ENCODE measurements around the gene HSD17B7.

HSD17B7 gene

DNA sequence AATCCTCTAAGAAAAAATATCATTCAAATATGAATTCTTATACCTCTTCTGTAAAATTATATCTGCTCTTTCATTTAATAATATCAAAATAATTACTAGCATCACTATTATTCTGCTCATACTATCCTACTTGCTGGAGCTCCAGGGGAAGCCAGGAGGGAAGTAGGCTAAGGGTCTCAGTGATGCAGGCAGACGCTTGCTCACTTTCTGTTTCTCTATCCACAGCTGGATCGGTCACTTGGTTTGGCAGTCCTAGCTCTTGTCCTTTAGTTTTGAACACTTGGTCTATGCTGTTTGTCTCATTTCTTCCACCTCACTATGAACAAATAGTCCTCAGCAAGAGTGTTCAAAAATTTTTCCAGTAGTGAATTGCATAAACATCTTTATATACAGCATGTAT, 59.2 kb downstream of the HSD17B7 start:
- Mint-ChIP-seq H3K4me1 (no peaks in the 10 kb centered on the region), H3K27ac (ENCODE audit: low read depth) (no peak overlapping the region), H3K9me3 (no peaks in the 10 kb centered on the region), H3K27me3 (peaks cover 31% of the 10 kb centered on the region), H3K36me3 (ENCODE audit: insufficient read depth) (no peaks in the 10 kb centered on the region), H3K4me3 (no peak overlapping the region)
- no peak for ATAC-seq (replicated peaks; ENCODE audit: extremely low read depth, poor library complexity, severe bottlenecking)
- no peak for DNase-seq (ENCODE audit: low spot score in 2 of 2)

DNA sequence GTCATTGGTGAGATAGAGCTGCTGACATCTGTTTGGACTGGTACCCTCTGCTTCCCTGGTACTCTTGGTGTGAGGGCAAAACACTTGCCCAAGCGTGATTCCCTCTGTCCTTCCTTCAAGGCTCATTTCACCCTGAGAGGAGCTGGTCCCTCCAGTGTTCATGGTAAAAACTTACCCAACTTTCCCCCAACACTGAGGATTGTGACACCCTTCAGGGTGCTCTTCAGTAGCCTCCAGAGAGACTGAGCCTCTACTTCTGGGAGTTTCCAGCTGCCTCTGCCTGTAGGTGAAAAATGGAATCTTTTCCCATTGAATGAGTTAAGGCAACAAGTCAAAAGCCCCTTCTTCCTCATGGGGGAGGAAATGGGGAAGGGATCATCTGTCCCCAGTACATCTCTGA, 60.8 kb downstream of the HSD17B7 start:
- no peak overlapping the region for H3K27ac Mint-ChIP-seq (ENCODE audit: low read depth)
- H3K9me3 Mint-ChIP-seq, result no peaks in the 10 kb centered on the region
- H3K36me3 Mint-ChIP-seq (ENCODE audit: insufficient read depth), result no peaks in the 10 kb centered on the region
- H3K4me1 Mint-ChIP-seq, result no peaks in the 10 kb centered on the region
- no peak overlapping the region for H3K4me3 Mint-ChIP-seq
- ATAC-seq (replicated peaks; ENCODE audit: extremely low read depth, poor library complexity, severe bottlenecking) (no peak), DNase-seq (ENCODE audit: low spot score in 2 of 2) (no peak)
- H3K27me3 Mint-ChIP-seq, result peaks cover 31% of the 10 kb centered on the region

DNA sequence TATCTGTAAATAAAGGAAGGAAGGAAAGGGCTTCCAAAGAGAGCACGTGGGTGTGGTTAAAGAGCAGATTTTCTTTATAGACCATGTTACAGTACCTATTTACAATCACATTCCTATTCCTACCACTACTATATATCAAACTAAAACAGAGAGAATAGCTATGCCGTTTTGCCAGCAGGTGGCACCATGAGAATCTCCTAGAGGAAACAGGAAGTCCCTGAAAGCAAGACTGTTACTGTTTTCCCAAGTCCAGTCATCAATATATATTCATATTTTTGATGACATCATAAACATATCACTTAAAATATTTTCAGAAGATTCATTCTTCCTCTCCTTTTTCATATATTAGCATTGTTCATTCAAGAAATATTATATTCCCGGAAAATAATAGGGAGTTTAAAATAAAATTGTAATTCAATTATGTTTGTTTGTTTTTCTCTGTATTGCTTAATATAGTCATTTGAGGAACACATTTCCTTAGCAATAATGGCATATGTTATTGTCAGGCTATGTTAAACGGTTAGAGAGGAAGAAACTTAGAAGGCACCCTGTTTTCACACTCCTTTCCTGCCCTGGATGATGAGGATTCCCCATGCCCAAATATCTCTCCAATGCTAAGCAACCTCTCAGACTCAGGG, 63.9 kb downstream of the HSD17B7 start:
- Mint-ChIP-seq H3K4me3 (no peak overlapping the region), H3K27me3 (peaks cover 25% of the 10 kb centered on the region), H3K36me3 (ENCODE audit: insufficient read depth) (no peaks in the 10 kb centered on the region), H3K9me3 (no peaks in the 10 kb centered on the region), H3K27ac (ENCODE audit: low read depth) (no peak overlapping the region), H3K4me1 (no peaks in the 10 kb centered on the region)
- ATAC-seq (replicated peaks; ENCODE audit: extremely low read depth, poor library complexity, severe bottlenecking) (no peak), DNase-seq (ENCODE audit: low spot score in 2 of 2) (peak in 1 of 2 donors; percentile 13)

GRCh38 chr1:162855461-162856150, 65.1 kb downstream of the HSD17B7 start:
- H3K4me1 Mint-ChIP-seq, result no peaks in the 10 kb centered on the region
- no peaks in the 10 kb centered on the region for H3K9me3 Mint-ChIP-seq
- ATAC-seq (replicated peaks; ENCODE audit: extremely low read depth, poor library complexity, severe bottlenecking), result no peak
- peaks cover 18% of the 10 kb centered on the region for H3K27me3 Mint-ChIP-seq
- DNase-seq (ENCODE audit: low spot score in 2 of 2), result no peak
- H3K36me3 Mint-ChIP-seq (ENCODE audit: insufficient read depth), result no peaks in the 10 kb centered on the region
- no peak overlapping the region for H3K4me3 Mint-ChIP-seq
- H3K27ac Mint-ChIP-seq (ENCODE audit: low read depth), result no peak overlapping the region

DNA sequence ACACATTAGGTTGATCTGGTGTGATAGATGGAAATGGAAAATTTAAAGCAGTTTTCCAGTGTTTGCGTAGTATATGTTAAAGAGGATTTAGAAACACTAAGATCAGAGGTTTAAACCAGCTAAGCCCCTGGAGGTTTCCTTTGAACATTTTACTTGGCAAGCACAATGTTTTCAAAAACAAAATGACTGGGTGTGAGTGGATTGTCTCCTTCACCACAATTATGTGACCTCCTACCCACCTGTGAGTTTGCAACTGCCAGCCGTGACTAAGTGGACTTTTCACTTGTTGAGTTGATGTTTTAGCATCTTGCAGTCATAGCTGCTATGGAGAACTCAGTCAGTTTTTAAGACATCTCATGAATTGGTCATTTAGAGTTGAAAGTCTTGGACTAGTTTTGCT, 65.8 kb downstream of the HSD17B7 start:
- H3K4me3 Mint-ChIP-seq, result no peak overlapping the region
- H3K27ac Mint-ChIP-seq (ENCODE audit: low read depth), result no peak overlapping the region
- no peaks in the 10 kb centered on the region for H3K36me3 Mint-ChIP-seq (ENCODE audit: insufficient read depth)
- no peaks in the 10 kb centered on the region for H3K4me1 Mint-ChIP-seq
- ATAC-seq (replicated peaks; ENCODE audit: extremely low read depth, poor library complexity, severe bottlenecking) (no peak), DNase-seq (ENCODE audit: low spot score in 2 of 2) (no peak)
- H3K27me3 Mint-ChIP-seq, result peaks cover 16% of the 10 kb centered on the region
- H3K9me3 Mint-ChIP-seq, result no peaks in the 10 kb centered on the region

DNA sequence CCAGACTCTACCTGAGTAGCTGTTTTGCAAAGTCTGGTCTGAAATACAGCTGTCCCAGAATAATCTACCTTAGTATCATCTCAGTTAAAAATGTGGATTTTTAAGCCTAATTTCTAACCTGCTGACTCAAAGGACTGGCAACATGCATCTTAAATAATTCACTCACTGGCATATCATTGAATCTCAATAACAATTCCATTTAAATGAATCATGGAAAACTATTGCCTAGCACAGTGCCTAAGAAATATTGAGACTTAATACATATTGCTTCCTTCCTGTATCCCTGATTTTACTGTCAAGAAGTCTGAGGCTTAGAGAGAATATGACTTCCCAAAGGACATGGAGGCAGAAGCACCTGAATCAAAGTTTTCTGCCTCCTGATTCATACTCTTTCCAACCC, 67.3 kb downstream of the HSD17B7 start:
- no peak overlapping the region for H3K27ac Mint-ChIP-seq (ENCODE audit: low read depth)
- H3K4me1 Mint-ChIP-seq, result no peaks in the 10 kb centered on the region
- DNase-seq (ENCODE audit: low spot score in 2 of 2) (no peak), ATAC-seq (replicated peaks; ENCODE audit: extremely low read depth, poor library complexity, severe bottlenecking) (no peak)
- no peaks in the 10 kb centered on the region for H3K36me3 Mint-ChIP-seq (ENCODE audit: insufficient read depth)
- H3K4me3 Mint-ChIP-seq, result no peak overlapping the region
- H3K27me3 Mint-ChIP-seq, result peaks cover 20% of the 10 kb centered on the region
- H3K9me3 Mint-ChIP-seq, result no peaks in the 10 kb centered on the region

DNA sequence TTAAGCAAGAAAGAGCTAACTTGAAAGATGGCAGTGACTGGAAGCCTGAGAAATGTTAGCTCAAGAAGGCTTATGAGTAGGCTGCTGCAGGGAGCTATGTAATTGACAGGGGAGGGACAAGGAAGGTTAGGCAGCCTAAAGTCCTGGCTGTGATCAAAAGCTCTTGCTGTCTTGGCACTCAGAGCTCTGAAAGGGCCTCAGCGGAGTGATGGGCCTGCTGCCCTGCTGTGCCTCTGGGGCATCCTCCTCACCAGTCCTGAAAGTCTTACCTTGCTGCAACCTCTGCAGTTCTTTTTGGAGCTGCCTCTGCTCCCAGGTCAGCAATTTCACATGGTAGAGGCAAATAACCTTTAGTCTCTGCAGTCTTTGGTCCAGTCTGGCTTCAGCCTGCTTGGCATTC, 68.7 kb downstream of the HSD17B7 start:
- DNase-seq (ENCODE audit: low spot score in 2 of 2) (no peak), ATAC-seq (replicated peaks; ENCODE audit: extremely low read depth, poor library complexity, severe bottlenecking) (no peak)
- Mint-ChIP-seq H3K36me3 (ENCODE audit: insufficient read depth) (no peaks in the 10 kb centered on the region), H3K27ac (ENCODE audit: low read depth) (no peak overlapping the region), H3K4me1 (no peaks in the 10 kb centered on the region), H3K9me3 (no peaks in the 10 kb centered on the region), H3K27me3 (peaks cover 34% of the 10 kb centered on the region), H3K4me3 (no peak overlapping the region)

GRCh38 chr1:162861101-162861500, 70.6 kb downstream of the HSD17B7 start, which contains the start of gene CCDC190:
TSS of gene CCDC190 (minus strand) at chr1:162861175. CDS start at chr1:162859646, 1,529 bp downstream.
- Mint-ChIP-seq H3K36me3 (ENCODE audit: insufficient read depth) (no peaks in the 10 kb centered on the region), H3K4me3 (no peak within 1 kb of the TSS), H3K4me1 (no peaks in the 10 kb centered on the region), H3K27ac (ENCODE audit: low read depth) (no peak within 1 kb of the TSS), H3K27me3 (peaks cover 43% of the 10 kb centered on the region), H3K9me3 (no peaks in the 10 kb centered on the region)
- DNase-seq (ENCODE audit: low spot score in 2 of 2) (no peak), ATAC-seq (replicated peaks; ENCODE audit: extremely low read depth, poor library complexity, severe bottlenecking) (no peak)

- peaks cover 43% of the 10 kb centered on the region for H3K27me3 Mint-ChIP-seq
- no peak overlapping the region for H3K27ac Mint-ChIP-seq (ENCODE audit: low read depth)
- H3K4me1 Mint-ChIP-seq, result no peaks in the 10 kb centered on the region
- no peaks in the 10 kb centered on the region for H3K36me3 Mint-ChIP-seq (ENCODE audit: insufficient read depth)
- ATAC-seq (replicated peaks; ENCODE audit: extremely low read depth, poor library complexity, severe bottlenecking), result no peak
- H3K9me3 Mint-ChIP-seq, result no peaks in the 10 kb centered on the region
- H3K4me3 Mint-ChIP-seq, result no peak overlapping the region
- no peak for DNase-seq (ENCODE audit: low spot score in 2 of 2)
Observed at GRCh38 chr1:162861625-162862024, 71.1 kb downstream of the HSD17B7 start.

Data from central memory CD8-positive, alpha-beta T cell (primary cell).